A673 (cell line): ENCODE data around the gene SPIRE1.

ENCODE experiments used
- EZH2 ChIP-seq: fragments of 200-600 bp; sonication (generic); IDR thresholded peaks from 2 replicates; pipeline ENCODE4 v1.6.1; 2017; ENCODE audit warnings: borderline replicate concordance, low read depth, mild to moderate bottlenecking, mixed read lengths, antibody characterized with exemption, low read length; ENCODE audit not compliant: poor library complexity, severe bottlenecking
- TF ChIP-seq, protein P1 (sequence below): fragments of 300-800, 200-600 bp; sonication (generic); conservative IDR thresholded peaks from 2 replicates; pipeline ENCODE4 v1.5.1; 2017; ENCODE audit warnings: low read depth, mild to moderate bottlenecking, antibody characterized with exemption, low read length, moderate library complexity, mixed read lengths

DNA sequence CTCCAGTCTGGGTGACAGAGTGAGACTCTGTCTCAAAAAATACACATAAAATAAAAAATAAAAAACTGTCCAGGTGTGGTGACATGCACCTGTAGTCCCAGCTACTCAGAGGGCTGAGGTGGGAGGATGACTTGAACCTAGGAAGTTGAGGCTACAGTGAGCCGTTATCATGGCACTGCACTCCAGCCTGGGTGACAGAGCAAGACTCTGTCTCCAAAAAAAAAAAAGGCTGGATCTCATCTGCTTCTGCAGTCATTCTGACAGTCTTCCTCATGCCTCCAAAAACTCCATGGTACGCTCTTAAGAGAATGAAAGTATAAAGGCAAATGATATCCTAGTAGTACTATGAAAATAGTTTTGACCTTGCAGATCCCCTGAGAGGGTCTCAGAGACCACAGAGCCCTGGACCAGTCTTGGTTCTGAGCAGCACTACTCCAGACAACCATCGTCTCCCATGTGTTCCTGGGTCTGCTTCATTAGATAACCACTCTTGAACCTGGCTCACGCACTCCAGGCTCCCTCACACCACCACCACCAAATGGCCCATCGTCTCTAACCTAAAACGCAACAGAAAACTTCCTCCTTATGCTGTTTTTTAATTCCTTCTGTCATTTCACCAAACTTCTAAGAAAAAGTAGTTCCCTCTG lies 26.0 kb downstream of the SPIRE1 start:
- TF ChIP-seq, protein P1, sequence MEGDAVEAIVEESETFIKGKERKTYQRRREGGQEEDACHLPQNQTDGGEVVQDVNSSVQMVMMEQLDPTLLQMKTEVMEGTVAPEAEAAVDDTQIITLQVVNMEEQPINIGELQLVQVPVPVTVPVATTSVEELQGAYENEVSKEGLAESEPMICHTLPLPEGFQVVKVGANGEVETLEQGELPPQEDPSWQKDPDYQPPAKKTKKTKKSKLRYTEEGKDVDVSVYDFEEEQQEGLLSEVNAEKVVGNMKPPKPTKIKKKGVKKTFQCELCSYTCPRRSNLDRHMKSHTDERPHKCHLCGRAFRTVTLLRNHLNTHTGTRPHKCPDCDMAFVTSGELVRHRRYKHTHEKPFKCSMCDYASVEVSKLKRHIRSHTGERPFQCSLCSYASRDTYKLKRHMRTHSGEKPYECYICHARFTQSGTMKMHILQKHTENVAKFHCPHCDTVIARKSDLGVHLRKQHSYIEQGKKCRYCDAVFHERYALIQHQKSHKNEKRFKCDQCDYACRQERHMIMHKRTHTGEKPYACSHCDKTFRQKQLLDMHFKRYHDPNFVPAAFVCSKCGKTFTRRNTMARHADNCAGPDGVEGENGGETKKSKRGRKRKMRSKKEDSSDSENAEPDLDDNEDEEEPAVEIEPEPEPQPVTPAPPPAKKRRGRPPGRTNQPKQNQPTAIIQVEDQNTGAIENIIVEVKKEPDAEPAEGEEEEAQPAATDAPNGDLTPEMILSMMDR, result no peak
- no peak for TF ChIP-seq EZH2
